Measurements from ENCODE around the gene OSTF1. TPM values are rescaled to one million over a fixed set of nuclear protein-coding genes. Genes with fewer than 3 reads are reported as not detected.

Gene OSTF1
- total RNA-seq, 2 donors from 2014 or later, result 144 to 184 TPM

GRCh38 chr9:75117564-75117963 lies 29.2 kb downstream of the OSTF1 start:
- Mint-ChIP-seq H3K27ac (peak overlapping the region; percentile 45 to 55), H3K4me3 (peak overlapping the region; percentile 32), H3K4me1 (ENCODE audit: low read depth in 2 of 2) (peaks cover 67 to 79% of the 10 kb centered on the region in 2 donors), H3K36me3 (peaks cover 24% of the 10 kb centered on the region), H3K9me3 (peaks cover 7% of the 10 kb centered on the region), H3K27me3 (no peaks in the 10 kb centered on the region)
- no peak for DNase-seq (ENCODE audit: low spot score)
- ATAC-seq, result peak in 1 of 2 donors; percentile 84

GRCh38 chr9:75120686-75121085 lies 32.4 kb downstream of the OSTF1 start:
- Mint-ChIP-seq H3K27ac (peak overlapping the region; percentile 12 to 74), H3K4me3 (peak overlapping the region; percentile 21), H3K4me1 (ENCODE audit: low read depth in 2 of 2) (peaks cover 66 to 72% of the 10 kb centered on the region in 2 donors), H3K9me3 (peaks cover 7% of the 10 kb centered on the region), H3K36me3 (peaks cover 24% of the 10 kb centered on the region), H3K27me3 (no peaks in the 10 kb centered on the region)
- ATAC-seq (no peak), DNase-seq (ENCODE audit: low spot score) (no peak)

- peaks cover 63 to 64% of the 10 kb centered on the region in 2 donors for H3K4me1 Mint-ChIP-seq (ENCODE audit: low read depth in 2 of 2)
- peak; percentile 55 to 74 for ATAC-seq
- DNase-seq (ENCODE audit: low spot score), result no peak
- H3K9me3 Mint-ChIP-seq, result peaks cover 7% of the 10 kb centered on the region
- peak overlapping the region; percentile 20 for H3K4me3 Mint-ChIP-seq
- peaks cover 24% of the 10 kb centered on the region for H3K36me3 Mint-ChIP-seq
- H3K27ac Mint-ChIP-seq, result peak overlapping the region; percentile 47 to 85
- no peaks in the 10 kb centered on the region for H3K27me3 Mint-ChIP-seq
These were observed 33.7 kb downstream of the OSTF1 start for GRCh38 chr9:75121914-75122558.

GRCh38 chr9:75123696-75124095 lies 35.4 kb downstream of the OSTF1 start:
- Mint-ChIP-seq H3K36me3 (peaks cover 13% of the 10 kb centered on the region), H3K27ac (no peak overlapping the region), H3K4me3 (peak overlapping the region; percentile 47), H3K4me1 (ENCODE audit: low read depth in 2 of 2) (peaks cover 57 to 60% of the 10 kb centered on the region in 2 donors), H3K27me3 (no peaks in the 10 kb centered on the region), H3K9me3 (no peaks in the 10 kb centered on the region)
- no peak for DNase-seq (ENCODE audit: low spot score)
- ATAC-seq, result peak; percentile 58 to 61

GRCh38 chr9:75128535-75128934 lies 40.2 kb downstream of the OSTF1 start:
- H3K9me3 Mint-ChIP-seq, result no peaks in the 10 kb centered on the region
- peaks cover 39% of the 10 kb centered on the region for H3K36me3 Mint-ChIP-seq
- DNase-seq (ENCODE audit: low spot score), result no peak
- peak overlapping the region; percentile 84 to 90 for H3K27ac Mint-ChIP-seq
- no peaks in the 10 kb centered on the region for H3K27me3 Mint-ChIP-seq
- H3K4me3 Mint-ChIP-seq, result peak overlapping the region; percentile 59
- ATAC-seq, result peak; percentile 70 to 88
- peaks cover 50 to 61% of the 10 kb centered on the region in 2 donors for H3K4me1 Mint-ChIP-seq (ENCODE audit: low read depth in 2 of 2)

GRCh38 chr9:75130172-75130571 lies 41.9 kb downstream of the OSTF1 start:
- Mint-ChIP-seq H3K4me3 (no peak overlapping the region), H3K27me3 (no peaks in the 10 kb centered on the region), H3K4me1 (ENCODE audit: low read depth in 2 of 2) (peaks cover 48 to 63% of the 10 kb centered on the region in 2 donors), H3K9me3 (no peaks in the 10 kb centered on the region), H3K27ac (peak overlapping the region in 1 of 2 donors; percentile 32), H3K36me3 (peaks cover 53% of the 10 kb centered on the region)
- ATAC-seq (no peak), DNase-seq (ENCODE audit: low spot score) (no peak)

- H3K4me1 Mint-ChIP-seq (ENCODE audit: low read depth in 2 of 2), result peaks cover 51 to 67% of the 10 kb centered on the region in 2 donors
- H3K4me3 Mint-ChIP-seq, result no peak overlapping the region
- no peaks in the 10 kb centered on the region for H3K27me3 Mint-ChIP-seq
- peaks cover 58% of the 10 kb centered on the region for H3K36me3 Mint-ChIP-seq
- DNase-seq (ENCODE audit: low spot score) (no peak), ATAC-seq (no peak)
- H3K27ac Mint-ChIP-seq, result peak overlapping the region in 1 of 2 donors; percentile 32
- no peaks in the 10 kb centered on the region for H3K9me3 Mint-ChIP-seq
These were observed 42.4 kb downstream of the OSTF1 start for GRCh38 chr9:75130621-75131230.

- H3K27me3 Mint-ChIP-seq, result no peaks in the 10 kb centered on the region
- DNase-seq (ENCODE audit: low spot score) (no peak), ATAC-seq (no peak)
- H3K36me3 Mint-ChIP-seq, result peaks cover 65% of the 10 kb centered on the region
- H3K9me3 Mint-ChIP-seq, result no peaks in the 10 kb centered on the region
- H3K4me1 Mint-ChIP-seq (ENCODE audit: low read depth in 2 of 2), result peaks cover 55 to 69% of the 10 kb centered on the region in 2 donors
- H3K4me3 Mint-ChIP-seq, result no peak overlapping the region
- peak overlapping the region; percentile 28 to 32 for H3K27ac Mint-ChIP-seq
These were observed 43.4 kb downstream of the OSTF1 start for GRCh38 chr9:75131700-75132099.

- Mint-ChIP-seq H3K9me3 (no peaks in the 10 kb centered on the region), H3K4me3 (no peak overlapping the region), H3K4me1 (ENCODE audit: low read depth in 2 of 2) (peaks cover 57 to 74% of the 10 kb centered on the region in 2 donors), H3K36me3 (peaks cover 70% of the 10 kb centered on the region), H3K27ac (peak overlapping the region; percentile 28 to 32), H3K27me3 (no peaks in the 10 kb centered on the region)
- ATAC-seq, result no peak
- no peak for DNase-seq (ENCODE audit: low spot score)
These were observed 43.9 kb downstream of the OSTF1 start for GRCh38 chr9:75132244-75132643.

GRCh38 chr9:75133396-75133795 lies 45.1 kb downstream of the OSTF1 start:
- H3K4me1 Mint-ChIP-seq (ENCODE audit: low read depth in 2 of 2), result peaks cover 60 to 77% of the 10 kb centered on the region in 2 donors

GRCh38 chr9:75134495-75134894 lies 46.2 kb downstream of the OSTF1 start:
- H3K4me1 Mint-ChIP-seq (ENCODE audit: low read depth in 2 of 2), result peaks cover 58 to 77% of the 10 kb centered on the region in 2 donors
- ATAC-seq (no peak), DNase-seq (ENCODE audit: low spot score) (no peak)
- H3K27ac Mint-ChIP-seq, result peak overlapping the region; percentile 56 to 84
- peaks cover 65% of the 10 kb centered on the region for H3K36me3 Mint-ChIP-seq
- no peaks in the 10 kb centered on the region for H3K27me3 Mint-ChIP-seq
- no peaks in the 10 kb centered on the region for H3K9me3 Mint-ChIP-seq
- H3K4me3 Mint-ChIP-seq, result no peak overlapping the region

More at GRCh38 chr9:75133396-75133795, 45.1 kb downstream of the OSTF1 start:
- Mint-ChIP-seq H3K9me3 (no peaks in the 10 kb centered on the region), H3K36me3 (peaks cover 74% of the 10 kb centered on the region), H3K27me3 (no peaks in the 10 kb centered on the region), H3K4me3 (no peak overlapping the region), H3K27ac (peak overlapping the region; percentile 68 to 84)
- DNase-seq (ENCODE audit: low spot score), result no peak
- no peak for ATAC-seq

- ATAC-seq, result peak; percentile 62 to 73
- H3K36me3 Mint-ChIP-seq, result peaks cover 60% of the 10 kb centered on the region
- no peak for DNase-seq (ENCODE audit: low spot score)
- H3K27ac Mint-ChIP-seq, result peak overlapping the region; percentile 84 to 88
- peaks cover 8% of the 10 kb centered on the region for H3K9me3 Mint-ChIP-seq
- H3K4me3 Mint-ChIP-seq, result peak overlapping the region; percentile 71
- H3K4me1 Mint-ChIP-seq (ENCODE audit: low read depth in 2 of 2), result peaks cover 61 to 72% of the 10 kb centered on the region in 2 donors
- H3K27me3 Mint-ChIP-seq, result no peaks in the 10 kb centered on the region
These were observed 50.1 kb downstream of the OSTF1 start for GRCh38 chr9:75138260-75139040.

GRCh38 chr9:75139201-75139600 lies 50.9 kb downstream of the OSTF1 start:
- peak overlapping the region; percentile 71 for H3K4me3 Mint-ChIP-seq
- peaks cover 10% of the 10 kb centered on the region for H3K9me3 Mint-ChIP-seq
- peak overlapping the region; percentile 84 to 88 for H3K27ac Mint-ChIP-seq
- DNase-seq (ENCODE audit: low spot score) (no peak), ATAC-seq (no peak)
- no peaks in the 10 kb centered on the region for H3K27me3 Mint-ChIP-seq
- peaks cover 63% of the 10 kb centered on the region for H3K36me3 Mint-ChIP-seq
- H3K4me1 Mint-ChIP-seq (ENCODE audit: low read depth in 2 of 2), result peaks cover 60 to 75% of the 10 kb centered on the region in 2 donors

Data from natural killer cell treated with Interleukin-12 subunit alpha and Interleukin-12 subunit beta and Interleukin-15 and Interleukin-18, amount 100 ng/mL, for 72 hours (primary cell).